Measurements from ENCODE around the gene ANGPTL2.

The ANGPTL2 gene

GRCh38 chr9:127118597-127119319 lies 3.7 kb downstream of the ANGPTL2 start:
- H3K4me1 Mint-ChIP-seq, result peaks cover 40% of the 10 kb centered on the region
- H3K27me3 Mint-ChIP-seq, result peaks cover 24% of the 10 kb centered on the region
- H3K27ac Mint-ChIP-seq, result no peak overlapping the region
- peak; percentile 83 for ATAC-seq
- no peaks in the 10 kb centered on the region for H3K36me3 Mint-ChIP-seq
- no peaks in the 10 kb centered on the region for H3K9me3 Mint-ChIP-seq
- no peak overlapping the region for H3K4me3 Mint-ChIP-seq

- Mint-ChIP-seq H3K36me3 (no peaks in the 10 kb centered on the region), H3K4me3 (no peak overlapping the region), H3K27ac (no peak overlapping the region), H3K4me1 (peaks cover 30% of the 10 kb centered on the region), H3K27me3 (peaks cover 15% of the 10 kb centered on the region), H3K9me3 (no peaks in the 10 kb centered on the region)
- no peak for ATAC-seq
These were observed 4.6 kb downstream of the ANGPTL2 start for GRCh38 chr9:127117801-127118200.

- no peak for ATAC-seq
- H3K9me3 Mint-ChIP-seq, result no peaks in the 10 kb centered on the region
- no peaks in the 10 kb centered on the region for H3K36me3 Mint-ChIP-seq
- H3K27me3 Mint-ChIP-seq, result peaks cover 7% of the 10 kb centered on the region
- H3K4me1 Mint-ChIP-seq, result peaks cover 22% of the 10 kb centered on the region
- H3K27ac Mint-ChIP-seq, result no peak overlapping the region
- no peak overlapping the region for H3K4me3 Mint-ChIP-seq
These were observed 5.5 kb downstream of the ANGPTL2 start for GRCh38 chr9:127116957-127117356.

- Mint-ChIP-seq H3K27ac (no peak overlapping the region), H3K27me3 (no peaks in the 10 kb centered on the region), H3K4me3 (no peak overlapping the region), H3K36me3 (peaks cover 2% of the 10 kb centered on the region), H3K4me1 (peaks cover 19% of the 10 kb centered on the region), H3K9me3 (no peaks in the 10 kb centered on the region)
- ATAC-seq, result no peak
These were observed 6.2 kb downstream of the ANGPTL2 start for GRCh38 chr9:127116088-127116726.

- no peak overlapping the region for H3K4me3 Mint-ChIP-seq
- no peak overlapping the region for H3K27ac Mint-ChIP-seq
- no peaks in the 10 kb centered on the region for H3K27me3 Mint-ChIP-seq
- ATAC-seq, result no peak
- peaks cover 19% of the 10 kb centered on the region for H3K4me1 Mint-ChIP-seq
- no peaks in the 10 kb centered on the region for H3K9me3 Mint-ChIP-seq
- H3K36me3 Mint-ChIP-seq, result peaks cover 13% of the 10 kb centered on the region
These were observed 7.8 kb downstream of the ANGPTL2 start for GRCh38 chr9:127114606-127115005.

GRCh38 chr9:127113191-127113972 lies 9.1 kb downstream of the ANGPTL2 start:
- H3K27me3 Mint-ChIP-seq, result no peaks in the 10 kb centered on the region
- peaks cover 9% of the 10 kb centered on the region for H3K4me1 Mint-ChIP-seq
- no peaks in the 10 kb centered on the region for H3K9me3 Mint-ChIP-seq
- no peak for ATAC-seq
- no peak overlapping the region for H3K4me3 Mint-ChIP-seq
- no peak overlapping the region for H3K27ac Mint-ChIP-seq
- peaks cover 15% of the 10 kb centered on the region for H3K36me3 Mint-ChIP-seq

GRCh38 chr9:127112735-127113161 lies 9.7 kb downstream of the ANGPTL2 start:
- Mint-ChIP-seq H3K4me3 (no peak overlapping the region), H3K27ac (no peak overlapping the region), H3K4me1 (peaks cover 7% of the 10 kb centered on the region), H3K36me3 (peaks cover 21% of the 10 kb centered on the region), H3K9me3 (no peaks in the 10 kb centered on the region), H3K27me3 (no peaks in the 10 kb centered on the region)
- ATAC-seq, result no peak

GRCh38 chr9:127112056-127112455 lies 10.4 kb downstream of the ANGPTL2 start:
- H3K36me3 Mint-ChIP-seq, result peaks cover 21% of the 10 kb centered on the region
- no peaks in the 10 kb centered on the region for H3K27me3 Mint-ChIP-seq
- H3K4me1 Mint-ChIP-seq, result peaks cover 5% of the 10 kb centered on the region
- H3K4me3 Mint-ChIP-seq, result no peak overlapping the region
- no peaks in the 10 kb centered on the region for H3K9me3 Mint-ChIP-seq
- ATAC-seq, result no peak
- no peak overlapping the region for H3K27ac Mint-ChIP-seq

- no peaks in the 10 kb centered on the region for H3K9me3 Mint-ChIP-seq
- peaks cover 27% of the 10 kb centered on the region for H3K36me3 Mint-ChIP-seq
- H3K27me3 Mint-ChIP-seq, result no peaks in the 10 kb centered on the region
- no peak overlapping the region for H3K4me3 Mint-ChIP-seq
- no peaks in the 10 kb centered on the region for H3K4me1 Mint-ChIP-seq
- no peak for ATAC-seq
- no peak overlapping the region for H3K27ac Mint-ChIP-seq
These were observed 13.2 kb downstream of the ANGPTL2 start for GRCh38 chr9:127109212-127109711.

- Mint-ChIP-seq H3K27ac (no peak overlapping the region), H3K36me3 (peaks cover 32% of the 10 kb centered on the region), H3K4me3 (no peak overlapping the region), H3K4me1 (no peaks in the 10 kb centered on the region), H3K9me3 (no peaks in the 10 kb centered on the region), H3K27me3 (no peaks in the 10 kb centered on the region)
- ATAC-seq, result no peak
These were observed 14.2 kb downstream of the ANGPTL2 start for GRCh38 chr9:127107929-127108876.

- Mint-ChIP-seq H3K4me3 (no peak overlapping the region), H3K27me3 (no peaks in the 10 kb centered on the region), H3K4me1 (no peaks in the 10 kb centered on the region), H3K36me3 (peaks cover 33% of the 10 kb centered on the region), H3K9me3 (no peaks in the 10 kb centered on the region), H3K27ac (no peak overlapping the region)
- ATAC-seq, result no peak
These were observed 15.1 kb downstream of the ANGPTL2 start for GRCh38 chr9:127107171-127107928.

GRCh38 chr9:127106466-127106855 lies 16.0 kb downstream of the ANGPTL2 start:
- Mint-ChIP-seq H3K36me3 (peaks cover 33% of the 10 kb centered on the region), H3K27me3 (no peaks in the 10 kb centered on the region), H3K27ac (no peak overlapping the region), H3K9me3 (no peaks in the 10 kb centered on the region), H3K4me3 (no peak overlapping the region), H3K4me1 (no peaks in the 10 kb centered on the region)
- ATAC-seq, result no peak

- Mint-ChIP-seq H3K36me3 (peaks cover 29% of the 10 kb centered on the region), H3K9me3 (no peaks in the 10 kb centered on the region), H3K4me1 (no peaks in the 10 kb centered on the region), H3K4me3 (no peak overlapping the region), H3K27me3 (no peaks in the 10 kb centered on the region), H3K27ac (no peak overlapping the region)
- ATAC-seq, result no peak
These were observed 16.5 kb downstream of the ANGPTL2 start for GRCh38 chr9:127105805-127106465.

Data from stimulated activated memory B cell treated with anti-CD40 and anti-IgM and Interleukin-4, amounts not matched to agents 10 μg/mL and 1 μg/mL and 100 μg/mL, for 72 hours (primary cell).